ENCODE results near the gene ZIC5.
"Not testable (repeated sequence)": the region's sequence is repeated elsewhere in the genome, so short reads cannot be mapped to it uniquely, and the experiment has no call there.

Gene ZIC5

GRCh38 chr13:99959540-99960230, 11.9 kb downstream of the ZIC5 start:
- peak; percentile 54 for DNase-seq

- DNase-seq: no peak
These were observed 12.4 kb downstream of the ZIC5 start for GRCh38 chr13:99959127-99959539.

- DNase-seq: no peak
These were observed 13.0 kb downstream of the ZIC5 start for GRCh38 chr13:99958406-99959126.

- DNase-seq: peak; percentile 60
These were observed 14.9 kb downstream of the ZIC5 start for GRCh38 chr13:99956473-99957349.

- no peak for DNase-seq
These were observed 15.7 kb downstream of the ZIC5 start for GRCh38 chr13:99955747-99956472.

- DNase-seq: no peak
These were observed 16.3 kb downstream of the ZIC5 start for GRCh38 chr13:99955107-99955746.

- no peak for DNase-seq
These were observed 18.3 kb downstream of the ZIC5 start for GRCh38 chr13:99953138-99953755.

GRCh38 chr13:99951666-99952065, 19.9 kb downstream of the ZIC5 start:
- DNase-seq: not testable (repeated sequence)

- no peak for DNase-seq
These were observed 21.7 kb downstream of the ZIC5 start for GRCh38 chr13:99949679-99950413.

GRCh38 chr13:99948907-99949678, 22.5 kb downstream of the ZIC5 start:
- no peak for DNase-seq

GRCh38 chr13:99948411-99948810, 23.2 kb downstream of the ZIC5 start:
- DNase-seq: no peak

GRCh38 chr13:99947666-99948065, 23.9 kb downstream of the ZIC5 start:
- DNase-seq: no peak

- not testable (repeated sequence) for DNase-seq
These were observed 26.1 kb downstream of the ZIC5 start for GRCh38 chr13:99945515-99945914.

GRCh38 chr13:99944606-99945005, 27.0 kb downstream of the ZIC5 start:
- no peak for DNase-seq

- no peak for DNase-seq
These were observed 27.5 kb downstream of the ZIC5 start for GRCh38 chr13:99944102-99944501.

- DNase-seq: no peak
These were observed 29.7 kb downstream of the ZIC5 start for GRCh38 chr13:99941911-99942310.

GRCh38 chr13:99941086-99941485, 30.5 kb downstream of the ZIC5 start:
- DNase-seq: peak; percentile 42

GRCh38 chr13:99938635-99939034, 32.9 kb downstream of the ZIC5 start:
- DNase-seq: no peak

GRCh38 chr13:99935772-99936171, 35.8 kb downstream of the ZIC5 start:
- no peak for DNase-seq

GRCh38 chr13:99932912-99933311, 38.7 kb downstream of the ZIC5 start:
- DNase-seq: no peak
